GM19238 (cell line): ENCODE results near the gene MAOA.
"Not testable (repeated sequence)": the region's sequence is repeated elsewhere in the genome, so short reads cannot be mapped to it uniquely, and the experiment has no call there.

ENCODE experiments used
- DNase-seq: peaks from one replicate; pipeline ENCODE4 v3.0.0; 2011; ENCODE audit warnings: low spot score; ENCODE audit not compliant: insufficient read length

The MAOA gene

DNA sequence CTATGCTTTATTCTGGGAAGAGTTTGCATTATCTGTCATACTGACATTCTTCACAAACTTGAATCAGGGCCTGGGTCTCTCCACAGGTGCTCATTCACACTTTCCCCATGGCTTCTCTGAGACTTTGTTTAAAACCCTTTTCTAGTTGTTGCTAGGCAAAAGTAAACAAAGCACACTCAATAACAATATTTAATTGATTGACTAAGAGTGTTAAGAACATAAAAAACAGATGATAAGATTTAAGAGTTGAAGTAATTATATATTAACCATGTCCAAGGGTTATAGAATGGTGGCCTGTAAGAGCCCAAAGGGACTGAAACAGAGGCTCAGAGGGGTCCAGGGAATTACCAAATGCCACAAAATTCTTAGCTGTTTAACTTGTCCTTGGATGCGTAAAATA lies 7.1 kb downstream of the MAOA start:
- DNase-seq = no peak

DNA sequence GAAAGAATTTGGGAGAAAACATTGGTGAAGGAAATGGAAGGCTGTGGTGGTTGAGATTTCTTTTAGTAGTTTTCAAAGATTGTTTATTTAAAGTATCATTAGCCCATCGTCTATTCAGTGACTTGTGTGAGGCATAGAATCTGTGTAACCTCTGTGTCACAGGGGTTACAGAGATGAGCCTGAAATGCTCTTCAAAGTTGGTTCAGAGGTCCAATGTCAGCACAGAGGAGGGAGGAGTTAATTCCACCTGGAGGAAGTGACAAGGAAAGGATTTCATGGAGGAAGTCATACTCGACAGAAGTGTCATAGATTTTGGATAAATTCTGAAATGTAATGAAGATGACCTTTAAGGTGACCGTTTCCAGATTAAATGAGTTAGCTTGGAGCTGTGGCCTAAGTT lies 8.2 kb downstream of the MAOA start:
- DNase-seq = no peak

DNA sequence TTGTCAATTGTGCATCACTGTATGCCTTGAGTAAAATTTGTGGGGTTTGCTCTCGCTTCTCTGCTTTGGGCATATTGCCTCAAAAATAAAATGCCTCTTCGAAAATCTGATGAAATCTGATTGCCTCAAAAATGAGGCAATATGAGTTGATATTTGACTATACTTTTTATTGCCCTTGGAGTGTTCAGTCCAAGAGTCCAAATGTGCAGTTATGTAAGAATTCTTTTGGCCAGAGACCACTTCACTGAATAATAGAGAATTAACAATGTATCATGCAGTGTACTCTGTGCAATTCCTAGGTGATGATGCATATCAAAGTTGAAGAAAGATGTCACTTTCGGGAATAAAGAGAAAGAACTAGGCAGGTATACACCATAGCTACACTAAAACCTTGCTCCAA lies 8.6 kb downstream of the MAOA start:
- DNase-seq = no peak

DNA sequence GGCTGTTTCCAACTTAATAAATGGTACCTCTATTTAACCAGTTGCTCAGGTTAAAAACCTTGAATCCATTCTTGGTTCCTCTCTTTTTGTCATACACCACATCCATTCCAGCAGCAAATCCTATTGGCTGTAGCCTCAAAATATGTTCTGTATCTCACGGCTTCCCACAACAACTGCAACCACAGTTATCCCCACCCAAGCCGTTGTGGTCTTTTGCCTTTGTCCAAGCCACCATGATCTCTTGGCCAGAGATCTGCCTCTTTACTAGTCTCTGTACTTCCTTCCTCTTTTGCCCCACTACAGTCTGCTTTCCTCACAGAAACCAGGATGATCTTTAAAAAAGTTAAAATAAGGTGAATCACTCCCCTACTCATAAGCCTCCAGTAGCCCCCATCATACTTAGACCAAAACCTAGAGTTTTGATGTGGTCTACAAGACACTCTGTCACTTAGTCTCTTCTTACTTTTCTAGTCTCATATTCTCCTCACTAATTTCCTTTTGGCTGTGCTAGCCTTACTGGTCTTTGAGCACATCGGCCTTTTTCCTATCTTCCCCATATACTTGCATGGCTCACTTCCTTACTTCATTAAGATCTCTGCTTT lies 10.3 kb downstream of the MAOA start:
- DNase-seq = no peak

DNA sequence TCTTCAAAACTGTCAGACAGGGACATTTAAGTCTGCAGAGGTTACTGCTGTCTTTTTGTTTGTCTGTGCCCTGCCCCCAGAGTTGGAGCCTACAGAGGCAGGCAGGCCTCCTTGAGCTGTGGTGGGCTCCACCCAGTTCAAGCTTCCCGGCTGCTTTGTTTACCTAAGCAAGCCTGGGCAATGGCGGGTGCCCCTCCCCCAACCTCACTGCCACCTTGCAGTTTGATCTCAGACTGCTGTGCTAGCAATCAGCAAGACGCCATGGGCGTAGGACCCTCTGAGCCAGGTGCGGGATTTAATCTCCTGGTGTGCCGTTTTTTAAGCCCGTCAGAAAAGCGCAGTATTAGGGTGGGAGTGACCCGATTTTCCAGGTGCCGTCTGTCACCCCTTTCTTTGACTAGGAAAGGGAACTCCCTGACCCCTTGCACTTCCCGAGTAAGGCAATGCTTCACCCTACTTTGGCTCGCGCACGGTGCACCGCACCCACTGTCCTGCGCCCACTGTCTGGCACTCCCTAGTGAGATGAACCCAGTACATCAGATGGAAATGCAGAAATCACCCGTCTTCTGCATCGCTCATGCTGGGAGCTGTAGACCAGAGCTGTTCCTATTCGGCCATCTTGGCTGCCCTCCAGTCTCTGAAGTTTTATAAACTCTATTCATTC lies 20.0 kb downstream of the MAOA start:
- not testable (repeated sequence) for DNase-seq

DNA sequence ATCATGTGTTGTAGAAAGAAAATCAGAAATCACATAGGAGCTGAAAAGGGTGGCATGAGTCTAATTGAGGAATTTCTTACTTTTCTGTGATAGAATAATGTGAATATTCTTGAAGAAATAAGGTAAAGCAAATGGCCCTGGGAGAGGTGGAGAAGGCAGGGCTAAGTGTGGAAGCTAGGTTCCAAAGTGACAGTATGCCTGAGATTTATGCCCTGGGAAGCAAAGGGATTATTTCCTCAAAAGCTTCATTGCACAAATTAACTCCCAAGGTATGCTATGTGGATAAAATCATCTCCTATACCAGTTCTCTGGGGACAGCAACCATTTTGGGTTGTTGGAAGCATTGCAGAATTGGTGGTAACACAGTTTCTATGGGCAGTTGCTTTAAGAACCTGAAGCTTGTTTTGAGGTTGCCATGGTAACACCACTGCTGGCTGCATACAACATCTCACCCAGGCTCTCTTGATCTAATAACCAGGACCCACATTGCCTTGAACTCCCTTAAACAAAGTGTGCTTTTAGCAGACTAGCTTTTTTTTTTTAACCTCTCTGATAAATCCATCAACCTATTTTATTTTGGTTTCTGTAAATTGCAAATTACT lies 21.0 kb downstream of the MAOA start:
- DNase-seq = no peak

DNA sequence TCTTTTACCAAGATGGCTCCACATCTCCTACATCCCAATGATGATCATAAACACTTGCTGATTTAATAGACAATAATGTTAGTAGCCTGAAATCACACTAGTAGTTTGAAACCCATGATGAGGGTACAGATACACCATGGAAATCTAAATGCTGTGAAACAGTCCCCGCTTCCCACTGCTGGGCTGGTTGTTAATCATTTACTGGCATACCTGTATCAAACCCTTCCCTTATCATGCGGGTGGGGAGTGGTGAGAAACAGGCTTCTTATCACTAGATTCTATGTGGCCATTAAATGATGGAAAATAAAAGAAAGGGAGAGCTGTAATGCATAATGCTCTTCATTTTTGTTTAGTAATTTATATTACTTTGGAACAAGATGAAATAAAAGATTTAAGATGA lies 21.9 kb downstream of the MAOA start:
- no peak for DNase-seq

DNA sequence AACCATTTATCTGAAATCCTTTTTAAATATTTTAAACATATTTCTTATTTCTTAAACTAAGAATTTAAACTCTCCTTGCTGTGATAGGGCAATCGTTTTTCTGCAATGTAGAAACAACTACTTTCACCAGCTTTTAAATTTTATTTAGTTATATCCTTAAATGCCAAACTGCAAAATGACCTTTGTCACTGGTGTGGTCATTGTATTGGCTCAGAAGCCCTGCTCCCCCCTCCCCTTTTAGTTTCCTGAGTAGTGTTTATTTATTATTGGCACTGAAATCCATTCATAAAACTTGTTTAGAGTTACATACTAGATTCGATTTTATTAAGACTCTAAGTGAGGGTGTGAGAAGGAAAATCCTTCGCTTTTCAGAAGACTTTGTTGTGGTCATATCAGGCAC lies 23.0 kb downstream of the MAOA start:
- DNase-seq = no peak

DNA sequence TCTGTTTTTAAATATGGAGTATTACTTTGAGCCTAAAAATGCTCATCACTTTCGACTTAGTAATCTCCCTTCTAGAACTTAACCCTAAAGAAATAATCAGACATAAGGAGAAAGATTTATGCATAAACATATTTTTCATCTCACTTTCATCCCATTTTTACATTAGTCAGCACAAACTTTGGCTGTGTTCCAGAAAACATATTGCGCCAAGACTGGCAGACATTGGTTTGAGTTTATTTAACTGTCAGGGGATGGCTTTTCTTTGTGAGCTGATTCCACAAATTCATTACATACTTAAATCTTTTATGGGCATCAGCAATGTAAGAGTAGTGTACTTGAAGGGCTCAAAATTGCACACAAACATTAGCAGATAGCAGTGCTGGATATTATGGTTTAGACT lies 23.7 kb downstream of the MAOA start:
- no peak for DNase-seq

DNA sequence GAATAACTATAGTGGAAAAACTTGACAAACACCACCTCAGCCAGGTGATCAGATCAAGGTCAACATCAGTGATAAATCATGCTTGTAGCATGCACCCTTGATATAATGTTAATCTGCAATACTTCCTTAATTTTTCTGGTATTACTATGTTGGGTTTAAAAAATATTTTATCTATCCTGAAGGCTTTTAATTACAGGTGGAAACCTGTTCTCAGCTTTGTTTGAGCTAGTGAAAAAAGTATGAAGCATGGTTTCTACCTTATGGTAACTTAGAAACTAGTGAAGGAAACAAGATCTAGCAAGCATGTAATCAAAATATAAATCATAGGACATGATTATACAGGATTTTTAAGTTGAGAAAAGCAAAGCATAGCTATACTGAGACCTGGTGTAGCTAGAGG lies 26.6 kb downstream of the MAOA start:
- no peak for DNase-seq

DNA sequence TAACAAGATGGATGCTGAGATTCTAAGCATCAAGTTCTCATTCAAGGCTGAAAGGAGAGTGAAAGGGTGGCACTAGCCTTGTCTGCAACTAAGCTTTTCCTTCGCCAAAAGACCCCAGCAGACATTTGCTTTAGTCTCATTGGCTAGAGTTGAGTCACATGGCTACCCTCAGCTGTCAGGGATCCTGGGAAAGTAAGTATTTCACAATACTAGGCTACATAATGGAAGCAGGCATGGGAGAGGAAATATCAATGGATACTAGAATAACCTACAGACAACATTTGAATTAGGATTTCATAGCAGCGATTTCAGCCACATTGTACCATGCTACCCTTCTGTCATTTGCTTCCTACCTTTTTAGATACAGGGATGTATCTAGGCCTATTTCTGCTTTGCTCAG lies 29.1 kb downstream of the MAOA start:
- DNase-seq = no peak

DNA sequence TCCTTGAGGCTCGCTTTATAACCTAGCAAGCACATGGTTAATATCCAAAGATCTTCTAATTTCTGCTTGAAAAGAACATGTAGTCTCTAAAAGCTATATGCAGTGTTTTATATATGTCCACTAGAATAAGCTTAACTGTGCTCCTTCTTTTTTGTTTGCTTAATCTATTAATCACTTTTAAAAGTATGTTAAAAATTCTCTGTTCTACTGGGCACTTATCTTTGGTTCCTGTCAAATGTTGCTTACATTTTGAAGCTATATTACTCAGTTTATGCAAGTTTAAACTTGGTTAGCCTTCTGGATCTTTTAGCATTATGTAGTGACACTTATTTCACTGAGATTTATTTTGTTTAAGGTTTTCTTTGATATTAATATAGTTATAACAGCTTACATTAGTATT lies 32.5 kb downstream of the MAOA start:
- no peak for DNase-seq

DNA sequence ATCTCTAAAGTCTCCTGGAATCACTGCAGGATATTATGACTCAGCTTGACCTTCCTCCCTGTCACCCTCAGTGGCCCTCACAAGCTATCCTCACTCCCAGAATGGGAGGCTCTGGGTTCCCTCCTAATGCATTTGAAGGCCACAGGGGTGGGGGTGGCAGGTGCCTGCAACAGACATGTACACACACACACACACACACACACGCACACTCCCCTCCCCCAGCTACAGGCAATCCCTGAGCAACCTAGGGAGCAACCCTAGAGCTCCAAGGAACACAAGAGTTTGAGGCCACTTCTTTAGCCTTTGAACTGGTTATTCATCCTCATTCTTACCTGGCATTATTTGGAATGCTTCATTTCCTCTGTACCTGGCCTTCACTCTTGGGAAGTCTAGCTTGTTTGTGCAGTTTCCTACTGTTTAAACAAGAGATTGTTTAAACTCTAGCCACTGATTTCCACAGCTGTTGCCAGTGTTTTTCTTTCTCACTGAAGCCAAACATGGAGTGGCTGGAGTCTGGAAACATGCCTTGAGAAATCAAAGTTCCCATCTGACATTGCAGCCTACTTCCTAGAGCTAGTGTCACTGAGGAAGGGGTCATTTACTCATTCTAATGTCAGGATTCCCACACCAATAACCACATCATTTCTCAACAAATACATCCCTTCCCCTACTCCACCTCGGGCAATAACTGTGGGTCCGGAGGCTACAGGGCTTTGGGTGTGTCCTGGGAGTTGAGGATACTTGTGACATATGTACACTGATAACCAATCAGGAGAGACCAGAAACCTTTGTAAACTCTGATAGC lies 37.7 kb downstream of the MAOA start:
- DNase-seq = no peak

DNA sequence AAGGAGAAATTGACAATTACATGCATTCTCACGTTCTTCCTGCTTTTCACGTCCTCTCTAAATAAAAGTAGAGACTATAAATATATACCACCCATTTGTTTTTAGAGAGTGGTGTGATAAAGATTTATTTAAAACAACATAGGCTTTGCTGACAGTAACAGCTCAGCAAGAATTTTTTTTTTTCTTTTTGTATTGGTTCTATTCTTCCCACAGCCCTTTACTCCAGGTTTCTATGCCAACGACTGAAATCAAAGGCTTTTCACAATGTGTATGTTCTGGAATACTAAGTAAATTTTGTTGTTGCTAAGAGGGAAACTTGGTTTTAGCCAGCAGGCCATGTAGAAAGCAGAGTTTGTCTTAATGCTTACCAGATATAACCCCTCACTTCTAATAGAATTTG lies 43.4 kb downstream of the MAOA start:
- no peak for DNase-seq

DNA sequence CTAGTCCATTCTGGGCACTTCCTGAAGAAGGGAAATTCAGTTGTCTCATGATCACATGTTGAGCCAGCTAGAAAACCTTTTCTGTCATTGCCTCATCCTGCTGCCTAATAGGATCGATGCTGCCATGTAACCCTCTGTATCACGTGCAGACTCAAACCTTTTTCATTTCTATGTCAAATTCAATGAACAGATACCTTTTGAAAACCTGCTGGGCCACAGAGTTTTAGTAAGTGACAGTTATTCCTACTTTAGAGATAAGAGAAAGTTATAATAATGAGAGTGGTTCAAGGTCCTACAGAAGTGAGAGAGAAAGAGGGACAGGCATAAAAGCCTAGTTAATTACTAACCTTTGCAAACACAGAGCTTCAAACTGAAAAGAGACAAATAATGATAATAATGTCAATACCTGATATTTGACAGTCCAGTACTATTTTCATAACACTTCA lies 46.0 kb downstream of the MAOA start:
- DNase-seq = no peak

DNA sequence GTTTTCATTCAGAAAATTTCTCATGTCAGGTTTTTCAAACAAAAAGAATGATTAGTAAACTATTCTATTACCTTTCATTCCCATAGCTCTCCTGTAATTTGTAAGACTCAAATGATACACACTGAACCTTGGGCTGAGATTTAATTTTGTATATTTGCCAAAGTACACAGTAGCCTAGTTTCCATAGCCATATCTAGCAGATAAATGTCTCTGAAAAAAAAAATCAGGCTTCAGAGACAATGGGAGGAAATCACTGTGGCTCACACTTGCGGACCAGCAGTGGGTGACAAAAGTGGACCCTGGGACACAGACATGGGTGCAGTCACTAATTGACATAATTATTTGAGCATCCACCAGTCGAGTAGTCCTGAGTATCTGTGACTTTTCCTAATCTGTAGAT lies 46.6 kb downstream of the MAOA start:
- DNase-seq = no peak

DNA sequence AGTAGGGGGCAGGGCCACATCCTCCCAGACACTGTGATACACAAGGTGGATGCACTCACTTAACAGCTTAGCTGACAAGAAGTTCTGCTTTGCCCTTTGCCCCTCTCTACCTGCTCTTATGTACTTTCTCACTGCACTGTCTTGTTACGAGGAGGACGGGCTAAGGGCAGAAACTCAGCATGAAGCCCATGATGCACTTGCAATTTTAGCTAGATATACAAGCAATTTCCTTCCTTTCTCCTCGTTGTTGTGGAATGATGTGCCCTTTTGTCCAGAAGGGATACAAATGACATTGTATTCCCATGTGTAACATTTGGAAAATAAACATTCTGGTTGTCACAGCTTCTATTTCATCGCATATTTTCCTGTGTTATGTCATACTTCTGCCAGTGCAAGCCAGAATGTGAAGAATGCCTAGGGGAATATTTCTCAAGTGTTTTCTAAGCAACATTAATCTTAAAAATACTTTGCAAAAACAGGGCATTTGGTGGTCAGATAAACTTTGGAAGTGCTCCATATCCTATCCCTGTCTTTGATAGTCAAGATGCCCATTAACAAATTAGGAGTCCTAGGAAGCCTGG lies 47.2 kb downstream of the MAOA start:
- DNase-seq = no peak

DNA sequence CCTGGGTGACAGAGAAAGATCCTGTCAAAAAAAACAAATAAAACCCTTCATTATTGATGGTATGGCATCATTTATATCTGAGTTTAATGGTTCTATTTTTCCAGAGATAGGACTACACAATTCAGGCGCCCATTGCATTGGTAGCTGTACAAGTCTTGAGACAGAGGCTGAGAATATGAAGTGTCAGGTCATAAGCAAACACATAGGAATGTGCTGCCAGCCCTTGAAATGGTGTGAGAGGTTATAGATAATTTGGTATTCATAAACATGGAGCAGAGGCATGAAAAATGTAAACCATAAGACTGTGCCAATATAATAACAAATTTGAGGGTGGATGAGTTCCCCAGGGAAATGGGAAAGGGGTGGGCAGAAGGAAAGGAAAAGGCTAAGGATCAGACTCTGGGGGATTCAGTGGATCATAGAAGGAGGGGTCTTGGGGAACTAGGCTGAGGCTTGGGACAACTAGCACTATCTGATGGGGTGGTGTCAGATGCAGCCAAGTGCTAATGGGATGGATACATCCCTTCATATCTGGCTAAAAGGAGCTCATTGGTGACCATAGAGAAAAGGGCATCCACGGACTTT lies 50.8 kb downstream of the MAOA start:
- no peak for DNase-seq

DNA sequence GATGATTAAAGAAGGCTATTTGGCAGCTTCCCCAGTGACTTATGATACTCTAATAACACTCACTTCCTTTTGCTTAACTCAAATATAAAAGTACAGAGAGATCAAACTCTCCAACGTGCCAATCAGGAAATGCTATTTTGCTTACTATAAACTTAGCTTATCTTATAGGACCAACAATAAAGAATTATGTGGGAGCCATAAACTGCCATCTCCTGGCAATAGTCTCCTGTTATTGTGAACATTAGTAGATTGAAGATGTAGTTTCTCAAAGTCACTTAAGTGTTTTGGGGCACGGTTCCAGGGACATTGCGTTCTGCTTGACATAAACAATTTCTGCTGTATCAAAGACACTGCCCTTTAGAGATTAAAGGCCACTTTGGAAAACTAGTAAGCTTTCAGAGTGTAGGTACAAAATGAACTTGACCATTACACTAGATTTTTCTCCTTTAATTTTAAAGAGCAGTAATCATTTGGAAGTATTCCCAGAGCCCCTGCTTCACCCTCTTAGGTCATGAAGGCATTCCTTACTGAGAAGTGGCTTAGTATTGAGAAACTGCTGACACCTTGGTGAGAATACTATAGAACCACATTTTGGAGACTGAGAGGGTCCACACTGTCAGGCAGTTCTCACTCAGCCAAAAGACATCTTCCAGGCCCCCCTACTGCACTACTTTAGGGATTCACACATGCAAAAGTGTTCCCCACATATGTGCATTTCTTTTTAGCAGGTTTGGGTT lies 51.9 kb downstream of the MAOA start:
- DNase-seq = no peak

DNA sequence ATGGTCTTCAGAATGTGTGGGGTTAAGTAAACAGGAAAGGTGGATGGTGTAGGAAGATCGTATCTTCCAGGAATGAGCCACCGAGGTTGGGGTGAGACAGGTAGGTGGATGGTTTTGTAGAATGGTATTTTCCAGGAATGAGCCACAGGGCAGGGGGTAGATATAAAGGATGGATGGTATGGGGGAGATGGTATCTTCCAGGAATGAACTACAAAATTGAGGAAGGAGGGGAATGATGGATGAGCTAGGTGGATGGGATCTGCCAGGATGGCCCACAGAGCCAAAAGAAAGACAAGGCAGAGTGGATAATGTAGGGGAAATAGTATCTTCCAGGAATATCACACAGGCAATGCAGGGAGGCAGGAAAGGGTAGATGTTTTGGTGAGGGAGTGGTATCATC lies 60.0 kb downstream of the MAOA start:
- DNase-seq = no peak

DNA sequence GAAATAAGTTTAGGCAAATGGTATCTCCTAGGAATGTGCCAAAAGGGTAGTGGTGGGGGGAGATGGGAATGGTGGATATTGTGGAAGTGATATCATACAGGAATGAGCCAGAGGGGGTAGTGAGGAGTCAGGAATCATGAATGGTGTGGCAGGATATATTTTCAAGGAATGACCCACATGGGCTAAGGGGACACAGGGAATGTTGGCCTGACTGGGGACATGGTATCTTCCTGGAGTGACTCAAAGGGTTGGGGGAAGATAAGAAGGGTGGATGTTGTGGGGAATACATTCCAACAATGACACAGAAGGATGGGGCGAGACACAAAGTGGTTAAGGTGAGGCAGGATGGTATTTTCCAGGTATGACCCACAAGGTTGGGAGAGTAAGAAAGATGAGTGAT lies 60.6 kb downstream of the MAOA start:
- DNase-seq = no peak
